Keratinocyte (primary cell): ENCODE measurements around the gene SLC39A5. TPM values are rescaled to one million over a fixed set of nuclear protein-coding genes. Genes with fewer than 3 reads are reported as not detected.

Experiments used
- DNase-seq: peaks from one replicate; pipeline ENCODE4 v3.0.0-alpha.2; 2011; ENCODE audit warnings: low read depth, missing footprints, low spot score
- FAIRE-seq: peaks from 2 replicates; lab custom pipeline; 2011; peaks lifted over from hg19 to GRCh38; lab: Jason Lieb, UNC
- H2AFZ ChIP-seq: 2 replicates; pipeline ENCODE4 v1.6.0; 2012; ENCODE audit warnings: low read length, control low read depth, inconsistent platforms; ENCODE audit not compliant: control insufficient read depth
- H3K27ac ChIP-seq: 2 replicates; pipeline ENCODE4 v1.5.1; 2011; ENCODE audit warnings: low read length; ENCODE audit not compliant: control insufficient read depth, insufficient read depth
- H3K27me3 ChIP-seq: 3 replicates; pipeline ENCODE4 v1.6.0; 2011; ENCODE audit warnings: low read length; ENCODE audit not compliant: control insufficient read depth, insufficient read depth; ENCODE audit errors: extremely low read depth
- H3K36me3 ChIP-seq, 2 experiments: 2 replicates in 1 of 2; 3 replicates in 1 of 2; pipeline ENCODE4 v1.5.1; 2011; ENCODE audit warnings: low read length in 2 of 2, mild to moderate bottlenecking in 1 of 2; ENCODE audit not compliant: control insufficient read depth in 2 of 2, insufficient read depth in 2 of 2; ENCODE audit errors: extremely low read depth in 1 of 2
- H3K4me1 ChIP-seq: 3 replicates; pipeline ENCODE4 v1.5.1; 2011; ENCODE audit warnings: low read length; ENCODE audit not compliant: control insufficient read depth, insufficient read depth; ENCODE audit errors: extremely low read depth
- H3K4me2 ChIP-seq: 3 replicates; pipeline ENCODE4 v1.6.0; 2011; ENCODE audit warnings: low read depth, low read length; ENCODE audit not compliant: control insufficient read depth, insufficient read depth; ENCODE audit errors: extremely low read depth
- H3K4me3 ChIP-seq, 3 experiments: fragments of 200-600 bp in 1 of 3; sonication (generic) in 1 of 3; 2 replicates in 2 of 3; 3 replicates in 1 of 3; pipeline ENCODE4 v1.5.1; 2011 to 2016; ENCODE audit warnings: low read length in 3 of 3, mild to moderate bottlenecking in 3 of 3, control low read depth in 2 of 3, inconsistent platforms in 1 of 3, low read depth in 1 of 3, mixed read lengths in 1 of 3, mixed run types in 1 of 3, moderate library complexity in 1 of 3; ENCODE audit not compliant: control insufficient read depth in 2 of 3, insufficient read depth in 2 of 3; ENCODE audit errors: extremely low read depth in 1 of 3
- H3K79me2 ChIP-seq: 2 replicates; pipeline ENCODE4 v1.6.0; 2012; ENCODE audit warnings: low read length; ENCODE audit not compliant: control insufficient read depth, insufficient read depth
- H3K9ac ChIP-seq: 3 replicates; pipeline ENCODE4 v1.6.0; 2011; ENCODE audit warnings: low read length; ENCODE audit not compliant: control insufficient read depth, insufficient read depth; ENCODE audit errors: extremely low read depth
- H3K9me1 ChIP-seq: 3 replicates; pipeline ENCODE4 v1.6.0; 2011; ENCODE audit warnings: low read length; ENCODE audit not compliant: control insufficient read depth, insufficient read depth; ENCODE audit errors: extremely low read depth
- H3K9me3 ChIP-seq: 2 replicates; pipeline ENCODE4 v1.5.1; 2012; ENCODE audit warnings: low read depth, low read length; ENCODE audit not compliant: control insufficient read depth
- H4K20me1 ChIP-seq: 3 replicates; pipeline ENCODE4 v1.6.0; 2011; ENCODE audit warnings: low read length; ENCODE audit not compliant: control insufficient read depth, insufficient read depth; ENCODE audit errors: extremely low read depth
- CTCF ChIP-seq, 3 experiments: IDR thresholded peaks in 1 of 3; conservative IDR thresholded peaks in 1 of 3; optimal IDR thresholded peaks in 1 of 3; 2 replicates in 2 of 3; 3 replicates in 1 of 3; pipeline versions ENCODE3 to v1.5.1; 2011; ENCODE audit warnings: low read length in 3 of 3, mild to moderate bottlenecking in 3 of 3, moderate library complexity in 2 of 3, control low read depth in 1 of 3, inconsistent platforms in 1 of 3; ENCODE audit not compliant: insufficient read depth in 2 of 3; ENCODE audit errors: extremely low read depth in 1 of 3
- EZH2 ChIP-seq: IDR thresholded peaks from one replicate; pipeline ENCODE4 v1.6.1; 2012; ENCODE audit warnings: inconsistent platforms, mild to moderate bottlenecking, low read length, moderate library complexity
- dilution Hi-C: fragments of 300-500 bp; cut with MboI; formaldehyde crosslinking; loops from one replicate; pipeline ENCODE4 v1.7.0; 2020; ENCODE audit warnings: low sequenced_read_pairs; ENCODE audit not compliant: extremely low pct_ligation_motif_present
- polyA plus RNA-seq, 5 experiments: library from polyadenylated mRNA; depleted of rRNA in 3 of 5; stranded (reverse) in 3 of 5; stranded (forward) in 1 of 5; unstranded in 1 of 5; fragments of >200 nt; gene quantifications; 1 replicate in 1 of 5; 2 replicates in 3 of 5; 3 replicates in 1 of 5; pipeline versions ENCODE4 v1.2.1 to v1.2.3, GENCODE V29; 2011 to 2012; ENCODE audit warnings: missing spikeins in 2 of 5, low read depth in 1 of 5, low replicate concordance in 1 of 5

SLC39A5 gene
- polyA plus RNA-seq, 1 donor (not counting 4 experiments of a cell fraction or from before 2014, with no cell fraction given): not detected

GRCh38 chr12:56234746-56235436, 5.0 kb downstream of the SLC39A5 start:
- no peaks in the 10 kb centered on the region for H3K9me1 ChIP-seq
- no peak overlapping the region for H3K27ac ChIP-seq
- H3K9me3 ChIP-seq: no peaks in the 10 kb centered on the region
- H3K4me1 ChIP-seq: no peaks in the 10 kb centered on the region
- no peaks in the 10 kb centered on the region for H4K20me1 ChIP-seq
- H3K4me2 ChIP-seq: no peak overlapping the region
- no peak overlapping the region for H2AFZ ChIP-seq
- no peaks in the 10 kb centered on the region for H3K79me2 ChIP-seq
- dilution Hi-C loops: no loop called here
- H3K36me3 ChIP-seq: peaks cover 4 to 15% of the 10 kb centered on the region in 2 experiments
- no peak for DNase-seq
- no peak overlapping the region for H3K9ac ChIP-seq
- FAIRE-seq: no peak
- H3K27me3 ChIP-seq: no peaks in the 10 kb centered on the region
- TF ChIP-seq EZH2 (no peak), CTCF (optimal IDR thresholded peaks at IDR 0.05 in 1 of 3, IDR thresholded peaks at IDR 0.05 in 1 of 3, conservative IDR thresholded peaks at IDR 0.05 in 1 of 3; ENCODE audit: extremely low read depth in 1 of 3, insufficient read depth in 2 of 3, low read length in 3 of 3) (no peak)
- no peak overlapping the region for H3K4me3 ChIP-seq

- H3K36me3 ChIP-seq: peaks cover 10 to 23% of the 10 kb centered on the region in 2 experiments
- no peak for FAIRE-seq
- dilution Hi-C loops: no loop called here
Observed at GRCh38 chr12:56236091-56236490, 6.2 kb downstream of the SLC39A5 start.

More at GRCh38 chr12:56236091-56236490, 6.2 kb downstream of the SLC39A5 start:
- no peaks in the 10 kb centered on the region for H3K4me1 ChIP-seq
- no peak overlapping the region for H2AFZ ChIP-seq
- no peak overlapping the region for H3K9ac ChIP-seq
- H3K4me3 ChIP-seq: no peak overlapping the region
- no peaks in the 10 kb centered on the region for H3K9me1 ChIP-seq
- H3K9me3 ChIP-seq: no peaks in the 10 kb centered on the region
- TF ChIP-seq EZH2 (no peak), CTCF (optimal IDR thresholded peaks at IDR 0.05 in 1 of 3, IDR thresholded peaks at IDR 0.05 in 1 of 3, conservative IDR thresholded peaks at IDR 0.05 in 1 of 3; ENCODE audit: extremely low read depth in 1 of 3, insufficient read depth in 2 of 3, low read length in 3 of 3) (no peak)
- no peak overlapping the region for H3K4me2 ChIP-seq
- no peaks in the 10 kb centered on the region for H4K20me1 ChIP-seq
- no peak overlapping the region for H3K27ac ChIP-seq
- no peaks in the 10 kb centered on the region for H3K27me3 ChIP-seq
- no peak for DNase-seq
- no peaks in the 10 kb centered on the region for H3K79me2 ChIP-seq
